Measurements from ENCODE around the gene SEPTIN2.
"Not testable (repeated sequence)": the region's sequence is repeated elsewhere in the genome, so short reads cannot be mapped to it uniquely, and the experiment has no call there.

Gene SEPTIN2

GRCh38 chr2:241390301-241391206 lies 74.8 kb downstream of the SEPTIN2 start:
- no peak for FAIRE-seq

DNA sequence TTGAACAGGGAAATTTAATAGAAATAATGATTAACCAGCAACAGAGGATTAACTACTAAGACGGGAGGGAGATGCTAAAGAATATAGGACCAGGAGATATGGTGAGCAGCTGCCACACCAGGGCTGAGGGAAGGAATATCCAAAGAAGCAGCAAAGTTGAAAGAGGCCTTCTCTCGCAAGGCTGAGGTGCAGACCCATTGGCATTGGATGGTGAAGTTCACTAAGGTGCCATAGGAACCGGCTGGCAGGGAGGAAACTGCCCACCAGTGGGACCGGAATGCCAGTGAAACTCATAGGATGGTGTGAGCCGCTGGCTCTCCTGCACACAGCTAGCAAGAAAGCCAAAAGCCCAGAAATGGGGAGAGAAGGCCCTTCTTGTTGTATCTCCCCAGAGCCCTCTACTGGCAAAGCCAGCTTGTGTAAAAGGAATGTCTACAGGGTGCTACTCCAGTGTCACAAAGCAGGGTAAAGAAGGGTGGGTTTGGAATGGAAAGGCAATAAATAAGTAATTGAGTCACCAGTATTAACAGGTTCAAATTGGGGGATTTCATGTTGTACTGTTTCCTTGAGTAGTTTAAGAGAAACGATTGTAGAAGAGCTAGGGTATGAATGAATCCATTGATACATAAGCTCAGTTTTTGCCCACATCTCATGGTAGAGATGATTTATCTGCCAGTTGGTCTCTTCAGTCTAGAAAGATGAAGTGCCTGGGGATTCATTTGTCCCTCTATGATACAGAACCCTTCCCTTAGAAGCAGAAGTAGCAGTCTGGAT lies 76.4 kb downstream of the SEPTIN2 start:
- FAIRE-seq = no peak

DNA sequence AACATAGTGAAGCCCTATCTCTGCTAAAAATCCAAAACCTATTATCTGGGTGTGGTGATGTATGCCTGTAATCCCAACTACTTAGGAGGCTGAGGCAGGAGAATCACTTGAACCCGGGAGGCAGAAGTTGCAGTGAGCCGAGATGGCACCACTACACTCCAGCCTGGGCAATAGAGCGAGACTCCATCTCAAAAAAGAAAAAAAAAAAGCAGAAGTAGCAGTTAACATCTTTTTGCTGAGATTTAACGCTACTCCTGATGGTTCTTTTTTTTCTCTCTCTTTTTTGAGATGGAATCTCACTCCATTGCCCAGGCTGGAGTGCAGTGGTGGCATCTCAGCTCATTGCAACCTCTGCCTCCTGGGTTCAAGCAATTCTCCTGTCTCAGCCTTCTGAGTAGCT lies 77.0 kb downstream of the SEPTIN2 start:
- FAIRE-seq = not testable (repeated sequence)

DNA sequence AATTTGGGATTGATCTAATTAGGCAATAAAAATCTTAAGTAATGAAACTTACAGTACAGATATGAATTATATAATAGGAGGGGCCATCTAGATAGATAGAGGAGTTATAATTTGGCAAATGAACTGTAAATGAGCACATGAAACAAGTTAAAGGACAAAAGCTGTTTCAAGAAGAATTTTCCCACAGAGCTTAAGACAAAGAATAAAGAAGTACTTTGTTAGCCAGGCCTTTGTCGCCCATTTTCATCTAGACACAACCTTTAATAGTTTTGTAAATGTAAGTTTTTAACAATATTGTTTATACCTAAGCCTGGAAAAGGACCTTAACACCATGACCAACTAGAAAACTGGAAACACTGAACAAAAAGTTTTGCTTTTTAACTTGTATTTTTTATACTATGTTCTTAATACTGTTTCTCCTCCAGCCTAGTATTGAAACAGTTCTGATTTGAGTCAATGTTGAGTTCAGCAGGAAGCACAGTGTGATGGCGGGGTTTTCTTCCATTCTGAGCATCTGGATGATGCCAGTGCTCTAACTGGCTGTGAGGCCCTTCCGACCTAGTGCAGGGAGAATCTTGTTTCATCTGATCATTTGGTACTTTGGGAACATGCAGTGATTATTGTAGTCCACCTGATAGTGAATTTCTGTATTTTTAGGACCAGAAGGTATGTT lies 77.9 kb downstream of the SEPTIN2 start:
- FAIRE-seq = no peak

DNA sequence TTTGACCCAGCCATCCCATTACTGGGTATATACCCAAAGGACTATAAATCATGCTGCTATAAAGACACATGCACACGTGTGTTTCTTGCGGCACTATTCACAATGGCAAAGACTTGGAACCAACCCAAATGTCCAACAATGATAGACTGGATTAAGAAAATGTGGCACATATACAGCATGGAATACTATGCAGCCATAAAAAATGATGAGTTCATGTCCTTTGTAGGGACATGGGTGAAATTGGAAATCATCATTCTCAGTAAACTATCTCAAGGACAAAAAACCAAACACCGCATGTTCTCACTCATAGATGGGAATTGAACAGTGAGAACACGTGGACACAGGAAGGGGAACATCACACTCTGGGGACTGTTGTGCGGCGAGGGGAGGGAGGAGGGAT lies 81.1 kb downstream of the SEPTIN2 start:
- not testable (repeated sequence) for FAIRE-seq

DNA sequence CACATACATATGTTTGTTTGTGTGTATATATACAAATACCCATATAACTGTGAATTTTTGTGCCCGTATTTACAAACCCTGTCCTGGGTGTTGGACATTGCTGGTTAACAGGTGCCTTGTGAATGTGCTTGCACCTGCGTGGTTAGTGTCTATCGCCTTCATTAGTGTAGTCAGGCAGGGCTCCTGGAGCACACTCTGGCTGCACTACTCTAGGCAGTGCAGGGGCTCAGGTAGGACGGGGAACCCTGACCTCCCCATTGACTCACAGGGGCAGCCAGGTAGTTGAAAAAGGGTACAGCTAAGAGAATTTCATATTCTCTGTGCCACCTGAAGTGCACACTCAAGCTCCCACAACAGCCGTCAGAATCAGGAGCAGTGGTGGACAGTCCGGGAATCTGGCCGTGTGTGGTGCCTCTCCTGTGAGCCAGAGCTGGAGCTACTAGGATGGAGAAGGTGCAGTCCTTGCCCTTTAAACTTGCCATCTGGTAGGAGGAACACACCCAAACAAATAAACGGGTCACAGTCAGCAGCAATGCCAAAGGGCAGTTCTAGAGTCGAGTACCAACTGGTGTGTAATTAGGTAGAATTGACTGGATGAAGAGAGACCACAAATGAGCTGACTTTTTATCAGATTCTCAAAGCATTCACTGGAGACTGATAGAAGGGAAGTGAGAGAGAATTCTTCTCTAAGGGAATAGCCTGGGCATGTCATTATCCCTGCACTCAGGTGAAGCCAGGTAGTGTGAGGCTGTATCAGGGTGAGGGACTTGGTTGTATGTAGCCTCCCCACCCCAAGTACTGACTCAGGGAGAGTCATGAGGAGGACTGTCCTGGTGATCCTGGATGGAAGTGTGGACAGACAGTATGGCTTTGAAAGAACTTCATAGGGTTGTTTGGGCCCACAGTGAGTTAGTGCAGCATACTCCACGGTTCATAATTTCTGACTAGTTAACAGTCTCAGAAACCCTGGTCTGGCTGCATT lies 84.5 kb downstream of the SEPTIN2 start:
- no peak for FAIRE-seq

Data from TTC549 (cell line).